Measurements from ENCODE around the gene TMEM123.
"Not testable (repeated sequence)": the region's sequence is repeated elsewhere in the genome, so short reads cannot be mapped to it uniquely, and the experiment has no call there.

TMEM123 gene

GRCh38 chr11:102382384-102382783 is 70.2 kb downstream of the TMEM123 start:
- H3K9me3 ChIP-seq (ENCODE audit: control insufficient read depth in 2 of 2, low read length in 2 of 2), result no peaks in the 10 kb centered on the region
- no peak overlapping the region for H3K4me3 ChIP-seq (ENCODE audit: low read length in 2 of 2)
- H3K9ac ChIP-seq (ENCODE audit: low read length in 2 of 2), result no peak overlapping the region
- H3K27me3 ChIP-seq (ENCODE audit: control insufficient read depth in 1 of 2, insufficient read depth in 2 of 2, low read length in 2 of 2), result no peaks in the 10 kb centered on the region
- H3K27ac ChIP-seq (ENCODE audit: low read length), result no peak overlapping the region
- peaks cover 16 to 34% of the 10 kb centered on the region in 2 donors for H3K36me3 ChIP-seq (ENCODE audit: control insufficient read depth in 2 of 2, insufficient read depth in 2 of 2, low read length in 2 of 2)
- no peaks in the 10 kb centered on the region for H3K4me1 ChIP-seq (ENCODE audit: control insufficient read depth, insufficient read depth, low read length)

GRCh38 chr11:102378818-102379217 is 73.7 kb downstream of the TMEM123 start:
- H3K4me3 ChIP-seq (ENCODE audit: low read length in 2 of 2), result no peak overlapping the region
- H3K9me3 ChIP-seq (ENCODE audit: control insufficient read depth in 2 of 2, low read length in 2 of 2), result no peaks in the 10 kb centered on the region
- H3K36me3 ChIP-seq (ENCODE audit: control insufficient read depth in 2 of 2, insufficient read depth in 2 of 2, low read length in 2 of 2), result peaks cover 15 to 31% of the 10 kb centered on the region in 2 donors
- peaks cover 3% of the 10 kb centered on the region for H3K4me1 ChIP-seq (ENCODE audit: control insufficient read depth, insufficient read depth, low read length)
- no peaks in the 10 kb centered on the region for H3K27me3 ChIP-seq (ENCODE audit: control insufficient read depth in 1 of 2, insufficient read depth in 2 of 2, low read length in 2 of 2)
- H3K9ac ChIP-seq (ENCODE audit: low read length in 2 of 2), result no peak overlapping the region
- H3K27ac ChIP-seq (ENCODE audit: low read length), result no peak overlapping the region

GRCh38 chr11:102377891-102378290 is 74.7 kb downstream of the TMEM123 start:
- no peak overlapping the region for H3K4me3 ChIP-seq (ENCODE audit: low read length in 2 of 2)

GRCh38 chr11:102375720-102376399 is 76.7 kb downstream of the TMEM123 start:
- Histone ChIP-seq H3K4me3 (ENCODE audit: low read length in 2 of 2) (no peak overlapping the region), H3K27me3 (ENCODE audit: control insufficient read depth in 1 of 2, insufficient read depth in 2 of 2, low read length in 2 of 2) (no peaks in the 10 kb centered on the region), H3K4me1 (ENCODE audit: control insufficient read depth, insufficient read depth, low read length) (peaks cover 3% of the 10 kb centered on the region), H3K27ac (ENCODE audit: low read length) (no peak overlapping the region), H3K9ac (ENCODE audit: low read length in 2 of 2) (no peak overlapping the region), H3K36me3 (ENCODE audit: control insufficient read depth in 2 of 2, insufficient read depth in 2 of 2, low read length in 2 of 2) (peaks cover 10 to 21% of the 10 kb centered on the region in 2 donors), H3K9me3 (ENCODE audit: control insufficient read depth in 2 of 2, low read length in 2 of 2) (no peaks in the 10 kb centered on the region)

More at GRCh38 chr11:102377891-102378290, 74.7 kb downstream of the TMEM123 start:
- H3K36me3 ChIP-seq (ENCODE audit: control insufficient read depth in 2 of 2, insufficient read depth in 2 of 2, low read length in 2 of 2), result peaks cover 15 to 31% of the 10 kb centered on the region in 2 donors
- no peak overlapping the region for H3K9ac ChIP-seq (ENCODE audit: low read length in 2 of 2)
- no peaks in the 10 kb centered on the region for H3K9me3 ChIP-seq (ENCODE audit: control insufficient read depth in 2 of 2, low read length in 2 of 2)
- H3K4me1 ChIP-seq (ENCODE audit: control insufficient read depth, insufficient read depth, low read length), result peaks cover 3% of the 10 kb centered on the region
- H3K27me3 ChIP-seq (ENCODE audit: control insufficient read depth in 1 of 2, insufficient read depth in 2 of 2, low read length in 2 of 2), result no peaks in the 10 kb centered on the region
- H3K27ac ChIP-seq (ENCODE audit: low read length), result no peak overlapping the region

- not testable (repeated sequence) for H3K4me3 ChIP-seq (ENCODE audit: low read length in 2 of 2); H3K27me3 ChIP-seq (ENCODE audit: control insufficient read depth in 1 of 2, insufficient read depth in 2 of 2, low read length in 2 of 2); H3K9me3 ChIP-seq (ENCODE audit: control insufficient read depth in 2 of 2, low read length in 2 of 2); H3K27ac ChIP-seq (ENCODE audit: low read length); H3K9ac ChIP-seq (ENCODE audit: low read length in 2 of 2); H3K4me1 ChIP-seq (ENCODE audit: control insufficient read depth, insufficient read depth, low read length)
- H3K36me3 ChIP-seq (ENCODE audit: control insufficient read depth in 2 of 2, insufficient read depth in 2 of 2, low read length in 2 of 2), result peaks cover 5 to 15% of the 10 kb centered on the region in 2 donors
Measured at GRCh38 chr11:102374633-102375424, 77.7 kb downstream of the TMEM123 start.

GRCh38 chr11:102368472-102368871 is 84.1 kb downstream of the TMEM123 start:
- Histone ChIP-seq H3K27me3 (ENCODE audit: control insufficient read depth in 1 of 2, insufficient read depth in 2 of 2, low read length in 2 of 2) (no peaks in the 10 kb centered on the region), H3K9ac (ENCODE audit: low read length in 2 of 2) (no peak overlapping the region), H3K4me1 (ENCODE audit: control insufficient read depth, insufficient read depth, low read length) (no peaks in the 10 kb centered on the region), H3K9me3 (ENCODE audit: control insufficient read depth in 2 of 2, low read length in 2 of 2) (no peaks in the 10 kb centered on the region), H3K4me3 (ENCODE audit: low read length in 2 of 2) (no peak overlapping the region), H3K27ac (ENCODE audit: low read length) (no peak overlapping the region), H3K36me3 (ENCODE audit: control insufficient read depth in 2 of 2, insufficient read depth in 2 of 2, low read length in 2 of 2) (peaks cover 10 to 36% of the 10 kb centered on the region in 2 donors)

GRCh38 chr11:102367364-102367763 is 85.2 kb downstream of the TMEM123 start:
- no peak overlapping the region for H3K27ac ChIP-seq (ENCODE audit: low read length)
- peaks cover 10 to 36% of the 10 kb centered on the region in 2 donors for H3K36me3 ChIP-seq (ENCODE audit: control insufficient read depth in 2 of 2, insufficient read depth in 2 of 2, low read length in 2 of 2)
- H3K9ac ChIP-seq (ENCODE audit: low read length in 2 of 2), result no peak overlapping the region
- H3K4me1 ChIP-seq (ENCODE audit: control insufficient read depth, insufficient read depth, low read length), result no peaks in the 10 kb centered on the region
- no peaks in the 10 kb centered on the region for H3K9me3 ChIP-seq (ENCODE audit: control insufficient read depth in 2 of 2, low read length in 2 of 2)
- no peaks in the 10 kb centered on the region for H3K27me3 ChIP-seq (ENCODE audit: control insufficient read depth in 1 of 2, insufficient read depth in 2 of 2, low read length in 2 of 2)
- no peak overlapping the region for H3K4me3 ChIP-seq (ENCODE audit: low read length in 2 of 2)

GRCh38 chr11:102364991-102365390 is 87.6 kb downstream of the TMEM123 start:
- no peaks in the 10 kb centered on the region for H3K27me3 ChIP-seq (ENCODE audit: control insufficient read depth in 1 of 2, insufficient read depth in 2 of 2, low read length in 2 of 2)
- H3K4me3 ChIP-seq (ENCODE audit: low read length in 2 of 2), result no peak overlapping the region
- no peaks in the 10 kb centered on the region for H3K4me1 ChIP-seq (ENCODE audit: control insufficient read depth, insufficient read depth, low read length)
- no peak overlapping the region for H3K9ac ChIP-seq (ENCODE audit: low read length in 2 of 2)
- peaks cover 19 to 53% of the 10 kb centered on the region in 2 donors for H3K36me3 ChIP-seq (ENCODE audit: control insufficient read depth in 2 of 2, insufficient read depth in 2 of 2, low read length in 2 of 2)
- no peak overlapping the region for H3K27ac ChIP-seq (ENCODE audit: low read length)
- H3K9me3 ChIP-seq (ENCODE audit: control insufficient read depth in 2 of 2, low read length in 2 of 2), result no peaks in the 10 kb centered on the region

- Histone ChIP-seq H3K36me3 (ENCODE audit: control insufficient read depth in 2 of 2, insufficient read depth in 2 of 2, low read length in 2 of 2) (peaks cover 9 to 38% of the 10 kb centered on the region in 2 donors), H3K9ac (ENCODE audit: low read length in 2 of 2) (no peak overlapping the region), H3K4me3 (ENCODE audit: low read length in 2 of 2) (no peak overlapping the region), H3K4me1 (ENCODE audit: control insufficient read depth, insufficient read depth, low read length) (no peaks in the 10 kb centered on the region), H3K27ac (ENCODE audit: low read length) (no peak overlapping the region), H3K9me3 (ENCODE audit: control insufficient read depth in 2 of 2, low read length in 2 of 2) (no peaks in the 10 kb centered on the region), H3K27me3 (ENCODE audit: control insufficient read depth in 1 of 2, insufficient read depth in 2 of 2, low read length in 2 of 2) (no peaks in the 10 kb centered on the region)
Measured at GRCh38 chr11:102361086-102362031, 91.2 kb downstream of the TMEM123 start.

- H3K27me3 ChIP-seq (ENCODE audit: control insufficient read depth in 1 of 2, insufficient read depth in 2 of 2, low read length in 2 of 2), result no peaks in the 10 kb centered on the region
- no peak overlapping the region for H3K27ac ChIP-seq (ENCODE audit: low read length)
- H3K9me3 ChIP-seq (ENCODE audit: control insufficient read depth in 2 of 2, low read length in 2 of 2), result no peaks in the 10 kb centered on the region
- peaks cover 9 to 34% of the 10 kb centered on the region in 2 donors for H3K36me3 ChIP-seq (ENCODE audit: control insufficient read depth in 2 of 2, insufficient read depth in 2 of 2, low read length in 2 of 2)
- no peaks in the 10 kb centered on the region for H3K4me1 ChIP-seq (ENCODE audit: control insufficient read depth, insufficient read depth, low read length)
- H3K4me3 ChIP-seq (ENCODE audit: low read length in 2 of 2), result no peak overlapping the region
- H3K9ac ChIP-seq (ENCODE audit: low read length in 2 of 2), result no peak overlapping the region
Measured at GRCh38 chr11:102360681-102361080, 91.9 kb downstream of the TMEM123 start.

All from stomach smooth muscle (tissue), 2 donors.